GM21447 (cell line): ENCODE data around the gene CCNB1.
A peak's percentile ranks its signal among the peaks of the same experiment; 100 is the strongest.
"Not testable (repeated sequence)": the region's sequence is repeated elsewhere in the genome, so short reads cannot be mapped to it uniquely, and the experiment has no call there.

Experiments
- ATAC-seq: cut with Tn5 transposase; IDR thresholded peaks from one replicate; pipeline ENCODE4 v1.9.1; 2021; ENCODE audit not compliant: unreplicated experiment

Gene CCNB1

GRCh38 chr5:69166686-69167492, at the start of gene CCNB1:
CCNB1 (plus strand) TSS chr5:69167150; CDS start chr5:69167263, 113 bp downstream.
- peak; percentile 98 for ATAC-seq

GRCh38 chr5:69129413-69129812, 37.5 kb upstream of the CCNB1 start:
- no peak for ATAC-seq

GRCh38 chr5:69130241-69130640, 36.7 kb upstream of the CCNB1 start:
- no peak for ATAC-seq

DNA sequence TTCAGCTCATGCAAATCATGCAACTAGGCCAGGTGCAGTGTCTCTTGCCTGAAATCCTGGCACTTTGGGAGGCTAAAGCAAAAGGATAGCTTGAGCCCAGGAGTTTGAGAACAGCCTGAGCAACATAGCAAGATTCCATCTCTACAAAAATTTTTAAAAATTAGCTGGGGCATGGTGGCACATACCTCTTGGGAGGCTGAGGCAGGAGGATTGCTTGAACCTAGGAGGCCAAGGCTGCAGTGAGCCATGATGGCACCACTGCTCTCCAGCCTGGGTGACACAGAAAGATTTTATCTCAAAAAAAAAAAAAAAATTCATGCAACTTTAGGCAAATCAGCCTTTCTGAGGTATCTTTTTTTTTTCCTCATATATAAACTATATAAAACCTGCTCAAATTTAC, 35.6 kb upstream of the CCNB1 start:
- no peak for ATAC-seq

DNA sequence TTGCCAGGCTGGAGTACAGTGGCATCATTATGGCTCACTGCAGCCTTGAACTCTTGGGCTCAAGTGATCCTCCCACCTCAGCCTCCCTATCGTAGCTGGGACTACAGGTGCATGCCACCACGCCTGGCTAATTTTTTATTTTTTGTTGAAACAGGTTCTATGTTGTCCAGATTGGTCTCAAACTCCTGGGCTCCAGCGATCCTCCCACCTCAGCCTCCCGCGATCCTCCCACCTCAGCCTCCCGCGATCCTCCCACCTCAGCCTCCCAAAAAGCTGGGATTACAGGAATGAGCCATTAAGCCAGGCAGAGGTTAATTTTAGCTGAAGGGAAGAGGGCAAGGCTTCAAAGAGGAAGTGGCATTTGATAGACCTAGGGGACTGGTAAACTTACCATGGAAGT, 32.8 kb upstream of the CCNB1 start:
- no peak for ATAC-seq

- ATAC-seq: peak; percentile 93
These were observed 30.7 kb upstream of the CCNB1 start for GRCh38 chr5:69136293-69136692.

DNA sequence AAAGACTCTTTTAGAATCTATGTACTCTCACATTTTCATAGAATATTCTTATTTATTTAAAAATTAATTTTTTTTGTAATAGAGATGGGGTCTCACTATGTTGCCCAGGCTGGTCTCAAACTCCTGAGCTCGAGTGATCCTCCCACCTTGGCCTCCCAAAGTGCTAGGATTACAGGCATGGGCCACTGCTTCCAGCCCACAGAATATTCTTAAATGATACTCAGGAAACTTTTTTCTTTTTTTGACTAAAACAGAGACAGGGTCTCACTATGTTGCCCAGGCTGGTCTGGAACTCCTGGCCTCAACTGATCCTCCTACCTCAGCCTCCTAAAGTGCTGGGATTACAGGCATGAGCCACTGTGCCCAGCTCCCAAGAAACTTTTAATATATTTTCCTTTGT, 29.7 kb upstream of the CCNB1 start:
- not testable (repeated sequence) for ATAC-seq

DNA sequence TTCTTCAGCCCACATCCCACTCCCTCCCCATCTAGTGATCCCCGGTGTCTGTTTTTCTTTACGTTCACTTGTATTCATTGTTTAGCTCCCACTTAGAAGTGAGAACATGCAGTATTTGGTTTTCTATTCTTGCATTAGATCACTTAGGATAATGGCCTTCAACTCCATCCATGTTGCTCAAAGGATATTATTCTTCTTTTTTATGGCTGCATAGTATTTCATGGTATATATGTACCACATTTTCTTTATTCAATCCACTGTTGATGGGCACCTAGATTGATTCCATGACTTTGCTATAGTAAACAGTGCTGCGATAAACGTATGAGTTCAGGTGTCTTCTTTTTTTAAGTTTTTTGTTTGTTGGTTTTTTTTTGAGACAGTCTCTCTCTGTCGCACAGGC, 29.1 kb upstream of the CCNB1 start:
- ATAC-seq: no peak

- no peak for ATAC-seq
These were observed 28.2 kb upstream of the CCNB1 start for GRCh38 chr5:69138766-69139165.

- not testable (repeated sequence) for ATAC-seq
These were observed 26.7 kb upstream of the CCNB1 start for GRCh38 chr5:69140239-69140638.

DNA sequence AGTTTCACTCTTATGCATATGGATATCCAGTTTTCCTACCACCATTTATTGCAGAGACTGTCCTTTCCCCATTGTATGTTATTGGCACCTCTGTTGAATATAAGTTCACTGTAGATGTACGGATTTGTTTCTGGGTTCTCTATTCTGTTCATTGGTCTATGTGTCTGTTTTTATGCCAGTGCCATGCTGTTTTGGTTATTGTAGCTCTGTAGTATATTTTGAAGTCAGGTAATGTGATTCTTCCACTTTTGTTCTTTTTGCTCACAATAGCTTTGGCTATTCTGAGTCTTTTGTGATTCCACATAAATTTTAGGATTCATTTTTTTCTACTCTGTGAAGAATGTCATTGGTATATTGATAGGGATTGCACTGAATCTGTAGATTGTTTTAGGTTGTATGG, 26.1 kb upstream of the CCNB1 start:
- ATAC-seq: no peak

GRCh38 chr5:69148576-69148975, 18.4 kb upstream of the CCNB1 start:
- ATAC-seq: not testable (repeated sequence)

DNA sequence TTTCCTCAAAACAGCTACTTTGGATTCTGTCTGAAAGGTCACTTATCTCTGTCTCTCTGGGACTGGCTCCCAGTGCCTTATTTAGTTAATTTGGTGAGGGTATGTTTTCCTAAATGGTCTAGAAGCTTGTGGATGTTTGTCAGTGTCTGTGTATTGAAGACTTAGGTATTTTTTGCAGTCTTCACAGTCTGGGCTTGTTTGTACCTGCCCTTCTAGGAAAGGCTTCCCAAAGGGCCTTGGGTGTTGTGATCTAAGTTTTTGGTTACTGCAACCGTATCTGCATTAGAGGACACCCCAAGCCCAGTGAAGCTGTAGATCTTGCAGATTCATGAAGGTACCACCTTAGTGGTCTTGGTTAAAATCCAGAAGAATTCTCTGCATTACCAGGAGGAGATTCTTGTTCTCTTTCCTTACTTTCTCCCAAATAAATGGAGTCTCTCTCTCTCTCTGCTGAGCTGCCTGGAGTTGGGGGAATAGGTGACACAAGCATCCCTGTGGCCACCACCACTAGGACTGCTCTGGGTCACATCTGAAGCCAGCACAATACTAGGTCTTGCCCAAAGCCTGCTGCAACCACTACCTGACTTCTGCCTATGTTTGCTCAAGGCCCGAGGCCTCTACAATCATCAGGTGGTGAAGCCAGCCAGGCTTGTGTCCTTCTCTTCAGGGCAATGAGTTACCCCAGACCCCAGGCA, 17.8 kb upstream of the CCNB1 start:
- no peak for ATAC-seq

DNA sequence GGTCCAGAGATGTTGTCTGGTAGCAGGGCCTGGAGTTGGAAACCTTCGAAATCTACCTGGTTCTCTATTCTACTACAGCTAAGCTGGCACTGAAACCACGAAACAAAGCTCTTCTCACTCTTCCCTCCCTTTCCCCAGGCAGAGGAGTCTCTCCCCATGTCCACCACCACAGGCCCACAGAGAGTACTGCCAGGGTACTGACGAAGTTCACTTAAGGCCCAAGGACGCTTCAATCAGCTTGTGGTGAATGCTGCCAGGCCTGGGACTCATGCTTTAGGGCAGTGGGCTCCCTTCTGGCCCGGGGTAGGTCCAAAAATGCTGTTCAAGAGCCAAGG, 17.3 kb upstream of the CCNB1 start:
- ATAC-seq: no peak

- ATAC-seq: no peak
These were observed 14.2 kb upstream of the CCNB1 start for GRCh38 chr5:69152731-69153130.

- ATAC-seq: no peak
These were observed 10.5 kb upstream of the CCNB1 start for GRCh38 chr5:69156456-69156855.

DNA sequence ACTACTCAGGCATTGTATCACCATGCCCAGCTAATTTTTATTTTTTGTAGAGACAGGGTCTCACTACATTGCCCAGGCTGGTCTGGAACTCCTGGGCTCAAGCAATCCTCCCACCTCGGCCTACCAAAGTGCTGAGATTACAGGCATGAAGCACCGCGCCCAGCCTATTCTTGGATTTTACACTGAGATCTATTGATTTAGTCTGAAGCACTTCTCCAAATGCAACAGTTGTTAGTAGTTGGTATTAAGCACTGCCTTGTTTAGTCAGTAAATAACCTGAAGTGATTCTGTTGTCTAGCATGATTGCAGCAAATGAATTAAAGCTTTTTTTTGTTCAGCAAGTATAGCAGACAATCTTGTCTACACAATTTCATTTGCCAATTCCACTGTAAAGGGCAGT, 8.9 kb upstream of the CCNB1 start:
- ATAC-seq: no peak

GRCh38 chr5:69160651-69161050, 6.3 kb upstream of the CCNB1 start:
- no peak for ATAC-seq

GRCh38 chr5:69167493-69167855, 524 bp downstream of the CCNB1 start:
- no peak for ATAC-seq

- ATAC-seq: no peak
These were observed 979 bp downstream of the CCNB1 start for GRCh38 chr5:69167929-69168328.

DNA sequence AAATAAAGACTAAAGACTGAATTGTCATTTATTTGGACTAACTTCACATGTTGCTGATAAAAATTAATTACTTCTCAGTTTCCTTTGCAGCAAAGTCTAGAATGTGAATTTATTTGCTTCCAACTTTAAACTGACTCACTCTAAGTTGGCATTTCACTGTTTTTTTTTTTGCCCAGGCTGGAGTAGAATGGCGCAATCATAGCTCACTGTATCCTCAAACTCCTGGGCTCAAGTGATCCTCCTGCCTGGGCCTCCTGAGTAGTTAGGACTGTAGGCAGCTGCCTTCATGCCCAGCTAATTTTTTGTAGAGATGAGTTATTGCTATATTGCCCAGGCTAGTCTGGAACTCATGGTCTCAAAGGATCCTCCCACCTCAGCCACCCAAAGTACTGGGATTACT, 3.5 kb downstream of the CCNB1 start:
- no peak for ATAC-seq

GRCh38 chr5:69170969-69171368, 4.0 kb downstream of the CCNB1 start:
- ATAC-seq: no peak
